Measurements from ENCODE around the gene FGD5.

Gene FGD5

DNA sequence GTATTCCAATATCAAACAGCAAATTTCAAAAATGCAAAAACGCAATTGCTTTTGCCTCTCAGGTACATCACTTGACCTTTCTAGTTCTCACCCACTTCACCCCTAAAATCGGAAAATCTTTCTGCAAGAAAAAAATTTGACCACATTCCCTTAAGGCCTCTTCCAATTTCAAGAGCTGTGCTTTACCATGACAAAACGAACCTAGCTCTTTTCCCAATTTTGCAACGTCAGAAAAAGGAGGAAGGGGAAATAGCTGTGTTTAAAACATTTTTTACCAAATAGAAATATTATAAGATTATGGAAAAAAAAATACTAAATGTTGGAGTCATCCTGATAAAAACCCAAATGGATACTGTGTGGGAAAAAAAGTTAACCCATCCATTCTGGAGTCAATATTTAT, 127.5 kb downstream of the FGD5 start:
- DNase-seq = no peak

GRCh38 chr3:14946739-14947099, 128.0 kb downstream of the FGD5 start:
- no peak for DNase-seq

GRCh38 chr3:14947100-14947885, 128.5 kb downstream of the FGD5 start, which contains the start of gene NR2C2:
Gene NR2C2, plus strand, starts transcription at chr3:14947583. Its CDS starts 56,332 bp downstream, at chr3:15003915.
- peak; percentile 87 for DNase-seq

DNA sequence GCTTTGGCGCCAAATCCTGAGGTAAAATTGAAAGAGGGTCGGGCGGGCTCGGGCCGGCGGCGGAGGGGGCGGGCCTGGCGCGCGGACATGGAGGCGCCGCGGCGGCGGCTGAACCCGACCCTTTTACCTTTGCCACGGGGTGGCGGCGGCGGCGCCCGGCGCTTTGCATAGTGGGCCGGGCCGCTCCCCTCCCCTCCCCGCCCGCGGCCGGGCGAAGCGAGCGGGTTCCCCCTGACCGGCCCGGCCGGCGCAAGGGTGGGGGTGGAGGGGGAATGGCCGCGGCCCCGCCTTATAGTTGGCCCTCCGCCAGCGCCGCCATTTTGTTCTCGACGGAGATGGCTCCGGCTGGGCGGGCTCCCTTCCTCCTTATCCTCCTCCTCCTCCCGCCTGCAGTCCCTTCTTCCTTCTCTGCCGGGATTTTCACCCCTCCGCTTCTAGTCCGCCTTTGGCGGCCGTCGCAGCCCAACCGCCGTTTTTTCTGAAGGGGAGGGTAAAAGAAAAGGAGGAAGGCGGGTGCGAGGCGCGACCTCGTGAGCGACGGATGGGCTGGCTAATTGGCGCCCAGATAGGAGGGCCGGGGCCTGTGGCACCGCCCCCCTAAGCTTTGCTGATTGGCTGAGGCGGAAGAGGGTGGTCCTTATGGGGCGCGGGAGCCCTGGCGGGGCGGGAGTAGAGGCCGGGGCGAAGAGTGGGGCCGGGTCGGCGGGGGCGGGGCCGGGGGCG, 129.3 kb downstream of the FGD5 start:
- peak; percentile 96 for DNase-seq

GRCh38 chr3:14948609-14949038, 129.9 kb downstream of the FGD5 start:
- DNase-seq = no peak

DNA sequence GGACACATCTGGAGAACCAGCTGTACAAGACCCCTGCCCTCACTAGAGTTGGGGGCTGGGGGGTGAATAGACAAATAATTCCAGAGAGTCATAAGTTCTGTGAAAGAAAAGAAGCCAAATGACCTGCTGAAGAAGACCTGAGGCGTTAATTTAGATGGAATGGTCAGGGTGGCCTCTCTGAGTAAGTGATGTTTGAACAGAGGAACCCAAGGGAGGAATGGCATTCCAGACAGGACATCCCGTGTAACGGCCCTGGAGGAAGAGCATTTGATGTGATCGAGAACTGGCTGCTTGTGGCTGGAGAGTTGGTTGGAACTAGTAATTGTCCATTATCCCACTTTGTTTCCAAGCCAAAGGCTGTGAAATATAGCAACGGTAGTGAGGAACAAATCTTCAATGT, 130.4 kb downstream of the FGD5 start:
- DNase-seq = no peak

DNA sequence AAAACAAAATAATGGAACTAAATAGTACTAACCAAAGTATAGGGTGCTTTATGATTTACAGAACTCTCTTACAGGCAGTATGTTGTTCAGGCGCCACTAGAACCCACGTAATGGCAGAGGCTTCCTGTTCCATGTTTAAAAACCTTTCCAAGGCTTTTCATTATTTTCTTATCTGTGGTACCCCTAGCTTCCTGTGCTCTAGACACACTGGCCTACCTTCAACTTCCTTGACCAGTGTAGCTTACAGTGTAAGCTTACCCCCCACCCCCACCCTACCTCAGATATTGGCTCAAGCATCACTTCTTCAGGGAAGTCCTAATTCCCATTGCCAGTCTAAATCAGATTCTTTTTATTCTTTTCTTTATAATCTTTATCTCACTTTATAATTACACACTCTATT, 131.5 kb downstream of the FGD5 start:
- no peak for DNase-seq

DNA sequence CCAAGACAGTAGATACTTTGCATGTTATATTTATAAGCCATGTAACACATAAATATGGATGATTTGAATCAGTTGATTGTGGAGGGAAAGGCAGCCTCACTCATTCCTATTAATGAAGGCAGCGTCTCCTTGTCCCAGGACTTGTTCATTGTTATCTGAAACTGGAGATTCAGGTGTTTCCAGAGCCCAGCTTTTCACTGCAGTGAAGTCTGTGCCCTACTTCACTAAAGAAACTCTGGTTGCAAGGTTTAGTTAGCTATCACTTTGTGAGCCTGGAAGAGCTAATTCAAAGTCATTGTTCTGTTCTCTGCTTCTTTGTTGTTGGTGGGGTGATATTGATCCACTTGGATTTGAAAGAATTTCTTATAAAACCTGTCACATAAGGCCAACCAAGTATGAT, 138.4 kb downstream of the FGD5 start:
- DNase-seq = no peak

DNA sequence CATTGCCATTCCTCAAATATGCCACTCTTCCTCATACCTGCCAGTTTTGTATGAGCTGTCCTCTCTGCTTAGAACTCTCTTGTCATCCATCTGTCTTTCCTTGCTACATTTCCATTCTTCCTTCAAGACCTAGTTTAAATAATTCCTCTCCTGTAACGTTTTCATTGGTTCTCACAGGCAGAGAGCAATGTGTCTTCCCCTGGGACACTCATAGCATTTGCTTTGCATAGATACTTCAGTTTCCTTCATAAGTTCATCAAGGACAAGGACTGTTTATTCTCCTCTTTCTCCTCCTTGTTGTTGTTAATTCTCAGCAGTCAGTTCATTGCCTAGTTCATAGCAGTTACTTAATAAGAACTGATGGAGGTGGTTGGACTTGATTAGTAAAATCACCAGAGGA, 139.2 kb downstream of the FGD5 start:
- DNase-seq = no peak

DNA sequence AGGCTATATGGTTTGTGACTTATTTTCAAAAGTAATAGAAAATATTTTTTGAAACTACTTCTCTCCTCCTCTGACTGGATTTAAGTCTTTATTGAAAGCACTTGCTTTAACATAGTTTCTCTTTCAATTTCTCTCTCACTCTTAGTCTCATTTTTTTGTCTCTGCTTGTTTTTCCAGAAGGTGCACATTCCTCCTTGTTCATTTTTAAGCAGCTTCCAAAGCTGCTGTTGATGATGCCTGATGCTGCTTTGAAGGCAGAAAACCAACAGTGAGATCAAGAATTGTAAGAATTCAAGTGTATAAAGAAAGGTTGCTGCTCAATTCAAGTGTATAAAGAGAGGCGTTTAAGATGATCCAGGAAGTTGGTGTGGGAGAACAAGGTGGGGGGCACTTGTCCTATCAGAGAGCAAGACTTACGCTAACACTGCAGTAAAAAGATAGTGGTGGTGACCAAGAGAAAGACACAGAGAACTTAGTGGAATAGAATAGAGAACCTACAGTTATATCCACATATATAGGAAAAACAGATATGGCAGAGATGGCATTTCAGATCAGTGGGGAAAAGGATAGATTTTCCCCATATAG, 140.7 kb downstream of the FGD5 start:
- no peak for DNase-seq

GRCh38 chr3:14962762-14963161, 144.0 kb downstream of the FGD5 start:
- no peak for DNase-seq

GRCh38 chr3:14967285-14967684, 148.5 kb downstream of the FGD5 start:
- no peak for DNase-seq

GRCh38 chr3:14969671-14970070, 150.9 kb downstream of the FGD5 start:
- DNase-seq = no peak

DNA sequence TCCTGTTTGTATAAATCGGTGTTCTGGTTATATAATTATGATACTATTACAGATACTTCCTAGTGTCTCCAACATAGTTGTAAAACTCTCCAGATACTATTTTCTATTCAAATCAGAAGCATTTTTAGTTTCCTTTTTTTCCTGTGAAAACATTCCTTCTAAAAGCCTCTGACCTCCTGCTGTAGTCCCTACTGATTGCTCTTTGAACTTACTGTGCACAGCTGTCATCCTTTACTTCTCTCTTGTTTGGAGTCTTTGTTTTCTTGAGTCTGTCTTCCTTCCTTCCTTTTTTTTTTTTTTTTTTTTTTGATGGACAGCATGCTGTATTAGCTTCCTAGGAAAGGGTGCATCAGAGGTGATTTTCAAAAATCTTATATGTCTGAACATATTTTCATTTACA, 157.6 kb downstream of the FGD5 start:
- DNase-seq = no peak

DNA sequence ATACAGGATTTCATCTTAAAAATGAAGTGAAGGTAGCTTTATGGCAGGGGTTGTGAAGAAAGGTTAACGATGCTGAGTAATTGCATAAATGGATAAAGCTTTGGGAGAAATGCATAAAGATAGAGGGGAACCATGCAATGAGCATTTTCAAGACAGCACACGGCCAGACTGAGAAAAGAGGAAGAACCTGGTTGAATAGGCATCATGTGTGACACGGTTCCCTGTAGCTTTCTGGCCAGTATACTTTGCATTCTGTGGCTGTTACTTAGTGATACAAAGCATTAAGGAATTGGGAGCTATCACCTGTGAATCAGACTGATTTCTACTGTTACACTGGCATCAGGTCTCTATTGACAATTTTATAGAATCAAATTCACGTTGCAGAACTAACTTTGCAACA, 161.9 kb downstream of the FGD5 start:
- DNase-seq = no peak
